Peyer's patch (tissue), 4 donors: ENCODE results near the gene SIRPA.

Experiments used
- POLR2A ChIP-seq, 2 donors: fragments of 450-650 bp; IDR thresholded peaks; one replicate each; pipeline ENCODE4 v1.5.1; 2017; ENCODE audit warnings: antibody characterized with exemption in 2 of 2, mild to moderate bottlenecking in 2 of 2, moderate library complexity in 2 of 2
- TF ChIP-seq, protein P1 (sequence below), 6 experiments: fragments of 450-650 bp in 4 of 6; fragments of 200-600 bp in 2 of 6; sonication (generic) in 1 of 6; IDR thresholded peaks; one replicate each; pipeline ENCODE4 v1.5.1; 2017 to 2019; ENCODE audit warnings: antibody characterized with exemption in 6 of 6, mild to moderate bottlenecking in 3 of 6, moderate library complexity in 1 of 6

DNA sequence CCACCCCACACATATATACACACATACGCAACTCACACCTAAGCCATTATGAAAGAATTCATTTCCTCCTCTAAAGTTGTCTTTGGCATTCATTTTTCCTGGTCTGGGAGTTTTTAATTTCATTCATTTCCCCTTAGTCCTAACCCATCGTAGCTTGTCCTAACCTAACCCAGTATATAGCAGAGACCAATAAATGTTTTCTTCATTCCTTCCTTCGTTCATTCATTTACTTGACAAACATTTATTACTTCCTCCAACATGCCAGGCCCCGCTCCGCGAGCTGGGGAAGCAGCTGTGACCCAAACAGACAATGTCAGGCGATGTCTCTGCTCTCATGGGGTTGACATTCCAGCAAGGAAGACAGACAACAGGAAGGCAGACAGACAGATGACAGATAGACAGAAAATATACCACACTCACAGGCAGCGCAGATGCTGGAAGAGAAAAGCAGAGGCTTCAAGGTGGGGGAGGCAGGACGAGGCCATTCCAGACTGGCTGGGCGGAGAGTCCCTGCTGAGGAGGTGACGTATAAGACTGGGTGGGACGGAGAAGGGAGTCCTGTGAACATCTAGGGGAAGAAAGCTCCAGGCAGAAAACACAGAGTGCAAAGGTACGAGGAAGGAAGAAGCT, 33.7 kb upstream of the SIRPA start:
- TF ChIP-seq, protein P1, sequence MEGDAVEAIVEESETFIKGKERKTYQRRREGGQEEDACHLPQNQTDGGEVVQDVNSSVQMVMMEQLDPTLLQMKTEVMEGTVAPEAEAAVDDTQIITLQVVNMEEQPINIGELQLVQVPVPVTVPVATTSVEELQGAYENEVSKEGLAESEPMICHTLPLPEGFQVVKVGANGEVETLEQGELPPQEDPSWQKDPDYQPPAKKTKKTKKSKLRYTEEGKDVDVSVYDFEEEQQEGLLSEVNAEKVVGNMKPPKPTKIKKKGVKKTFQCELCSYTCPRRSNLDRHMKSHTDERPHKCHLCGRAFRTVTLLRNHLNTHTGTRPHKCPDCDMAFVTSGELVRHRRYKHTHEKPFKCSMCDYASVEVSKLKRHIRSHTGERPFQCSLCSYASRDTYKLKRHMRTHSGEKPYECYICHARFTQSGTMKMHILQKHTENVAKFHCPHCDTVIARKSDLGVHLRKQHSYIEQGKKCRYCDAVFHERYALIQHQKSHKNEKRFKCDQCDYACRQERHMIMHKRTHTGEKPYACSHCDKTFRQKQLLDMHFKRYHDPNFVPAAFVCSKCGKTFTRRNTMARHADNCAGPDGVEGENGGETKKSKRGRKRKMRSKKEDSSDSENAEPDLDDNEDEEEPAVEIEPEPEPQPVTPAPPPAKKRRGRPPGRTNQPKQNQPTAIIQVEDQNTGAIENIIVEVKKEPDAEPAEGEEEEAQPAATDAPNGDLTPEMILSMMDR (IDR thresholded peaks at IDR 0.05) = no peak
- no peak for TF ChIP-seq POLR2A (IDR thresholded peaks at IDR 0.05)
